Spleen (tissue), 7 donors: ENCODE results near the gene KCNG2.

Source experiments
- CTCF ChIP-seq, 11 experiments: fragments of 200-600 bp in 7 of 11; fragments of 450-650 bp in 4 of 11; sonication (generic) in 4 of 11; IDR thresholded peaks in 8 of 11; conservative IDR thresholded peaks in 3 of 11; 1 replicate in 7 of 11; 2 replicates in 4 of 11; pipeline versions ENCODE4 v1.4.0 to v1.8.0; 2016 to 2021; ENCODE audit warnings: antibody characterized with exemption in 11 of 11, inconsistent platforms in 4 of 11, mild to moderate bottlenecking in 1 of 11
- POLR2A ChIP-seq, 3 donors: fragments of 450-650 bp; IDR thresholded peaks; one replicate each; pipeline ENCODE4 v1.5.1; 2017; ENCODE audit warnings: antibody characterized with exemption in 3 of 3, mild to moderate bottlenecking in 1 of 3
- POLR2AphosphoS5 ChIP-seq, 3 donors: sonication (generic); formaldehyde crosslinking; IDR thresholded peaks; one replicate each; pipeline ENCODE4 v1.5.1; 2017; ENCODE audit warnings: antibody characterized with exemption in 3 of 3
- donor health status: DM: no; HTN: no; CAD: no; lungs with moderate emphysema.
- donor health status: DM: no; HTN: no; CAD: no.
- donor health status: DM: no; HTN: no; CAD: no.

- TF ChIP-seq POLR2A (IDR thresholded peaks at IDR 0.05), result no peak
- TF ChIP-seq CTCF (IDR thresholded peaks at IDR 0.05 in 8 of 11, conservative IDR thresholded peaks at IDR 0.05 in 3 of 11), result no peak
- TF ChIP-seq POLR2AphosphoS5 (IDR thresholded peaks at IDR 0.05), result no peak
Observed at GRCh38 chr18:79932907-79933306, 135.2 kb downstream of the KCNG2 start.
